HepG2 (cell line): ENCODE results near the gene USP19. TPM values are rescaled to one million over a fixed set of nuclear protein-coding genes. Genes with fewer than 3 reads are reported as not detected.

Experiments
- FOXJ3 ChIP-seq: sonication (generic); formaldehyde crosslinking; IDR thresholded peaks from 2 replicates; pipeline ENCODE4 v1.4.0; 2020; ENCODE audit warnings: missing genetic modification reagents, mild to moderate bottlenecking, borderline replicate concordance
- FOXO1 ChIP-seq: sonication (generic); formaldehyde crosslinking; IDR thresholded peaks from 2 replicates; pipeline ENCODE4 v1.4.0; 2020; ENCODE audit warnings: missing genetic modification reagents
- GPN1 ChIP-seq: sonication (generic); formaldehyde crosslinking; IDR thresholded peaks from 2 replicates; pipeline ENCODE4 v1.5.1; 2020; ENCODE audit warnings: missing genetic modification reagents, borderline replicate concordance
- HOXA7 ChIP-seq: sonication (generic); formaldehyde crosslinking; IDR thresholded peaks from 2 replicates; pipeline ENCODE4 v1.8.1; 2022; ENCODE audit warnings: mild to moderate bottlenecking, missing genetic modification reagents, moderate library complexity
- KLF16 ChIP-seq, 2 experiments: sonication (generic) in 1 of 2; formaldehyde crosslinking in 1 of 2; IDR thresholded peaks; 2 replicates each; pipeline versions ENCODE4 v1.6.1 to v1.8.0; 2016 to 2023; ENCODE audit warnings: missing genetic modification reagents in 2 of 2, missing compliant biosample characterization in 1 of 2
- NFKB2 ChIP-seq: sonication (generic); formaldehyde crosslinking; IDR thresholded peaks from 2 replicates; pipeline ENCODE4 v1.4.0; 2020; ENCODE audit warnings: missing genetic modification reagents, borderline replicate concordance
- POGZ ChIP-seq: sonication (generic); formaldehyde crosslinking; IDR thresholded peaks from 2 replicates; pipeline ENCODE4 v1.4.0; 2020; ENCODE audit warnings: mild to moderate bottlenecking, missing genetic modification reagents
- RAD21 ChIP-seq: fragments of 450-650 bp; formaldehyde crosslinking; IDR thresholded peaks from 2 replicates; pipeline ENCODE4 v1.5.0; 2020; ENCODE audit warnings: mild to moderate bottlenecking
- SALL1 ChIP-seq: sonication (generic); formaldehyde crosslinking; IDR thresholded peaks from 2 replicates; pipeline ENCODE4 v1.8.0; 2022; ENCODE audit warnings: mild to moderate bottlenecking, missing genetic modification reagents
- SOX5 ChIP-seq: IDR thresholded peaks from 2 replicates; pipeline ENCODE4 v1.6.1; 2016; ENCODE audit warnings: borderline replicate concordance
- THRA ChIP-seq: sonication (generic); formaldehyde crosslinking; IDR thresholded peaks from 2 replicates; pipeline ENCODE4 v1.4.0; 2020; ENCODE audit warnings: missing genetic modification reagents, borderline replicate concordance
- TRIM22 ChIP-seq: fragments of 450-650 bp; IDR thresholded peaks from 2 replicates; pipeline ENCODE4 v1.6.1; 2017
- ZBTB39 ChIP-seq: sonication (generic); formaldehyde crosslinking; IDR thresholded peaks from 2 replicates; pipeline ENCODE4 v1.5.0; 2020; ENCODE audit warnings: missing genetic modification reagents
- ZNF260 ChIP-seq: sonication (generic); formaldehyde crosslinking; IDR thresholded peaks from 2 replicates; pipeline ENCODE4 v1.4.0; 2020; ENCODE audit warnings: missing genetic modification reagents, low read depth, mild to moderate bottlenecking, borderline replicate concordance
- ZNF281 ChIP-seq: sonication (generic); formaldehyde crosslinking; IDR thresholded peaks from 2 replicates; pipeline ENCODE4 v1.4.0; 2020; ENCODE audit warnings: missing genetic modification reagents, borderline replicate concordance
- ZNF546 ChIP-seq: sonication (generic); formaldehyde crosslinking; conservative IDR thresholded peaks from 2 replicates; pipeline ENCODE4 v1.8.1; 2023; ENCODE audit warnings: mild to moderate bottlenecking, missing genetic modification reagents
- ZNF589 ChIP-seq: sonication (generic); formaldehyde crosslinking; conservative IDR thresholded peaks from 2 replicates; pipeline ENCODE4 v1.8.0; 2022; ENCODE audit warnings: mild to moderate bottlenecking, moderate library complexity, missing genetic modification reagents
- ZNF660 ChIP-seq: sonication (generic); formaldehyde crosslinking; IDR thresholded peaks from 2 replicates; pipeline ENCODE4 v1.5.1; 2020; ENCODE audit warnings: mild to moderate bottlenecking, low read depth, missing genetic modification reagents, borderline replicate concordance
- ZNF691 ChIP-seq: sonication (generic); formaldehyde crosslinking; IDR thresholded peaks from 2 replicates; pipeline ENCODE4 v1.4.0; 2020; ENCODE audit warnings: missing genetic modification reagents, low read depth, mild to moderate bottlenecking, borderline replicate concordance
- ZNF768 ChIP-seq: sonication (generic); formaldehyde crosslinking; IDR thresholded peaks from 2 replicates; pipeline ENCODE4 v1.4.0; 2020; ENCODE audit warnings: missing genetic modification reagents
- polyA plus RNA-seq, 8 experiments: library from polyadenylated mRNA; depleted of rRNA in 3 of 8; stranded (reverse) in 7 of 8; unstranded in 1 of 8; fragments of >200 nt; fragmentation: Illumina TruSeq in 4 of 8; extraction: Trizol in 4 of 8; gene quantifications; 2 replicates each; pipeline versions ENCODE4 v1.2.1 to v1.2.3, GENCODE V29; 2011 to 2016; ENCODE audit warnings: low read depth in 4 of 8, missing spikeins in 1 of 8, mixed read lengths in 1 of 8; ENCODE audit not compliant: insufficient read depth in 1 of 8
- total RNA-seq, 5 experiments: library from RNA; depleted of rRNA; stranded (reverse); fragments of >200 nt; fragmentation: Illumina TruSeq; extraction: Trizol; gene quantifications; 2 replicates each; pipeline ENCODE4 v1.2.3, GENCODE V29; 2016; ENCODE audit warnings: low read depth in 1 of 5

USP19 gene
- total and polyA plus RNA-seq, 2 of the 13 experiments (the other 11 are each of a cell fraction or from before 2014, with no cell fraction given) = 28.3 to 31.7 TPM

DNA sequence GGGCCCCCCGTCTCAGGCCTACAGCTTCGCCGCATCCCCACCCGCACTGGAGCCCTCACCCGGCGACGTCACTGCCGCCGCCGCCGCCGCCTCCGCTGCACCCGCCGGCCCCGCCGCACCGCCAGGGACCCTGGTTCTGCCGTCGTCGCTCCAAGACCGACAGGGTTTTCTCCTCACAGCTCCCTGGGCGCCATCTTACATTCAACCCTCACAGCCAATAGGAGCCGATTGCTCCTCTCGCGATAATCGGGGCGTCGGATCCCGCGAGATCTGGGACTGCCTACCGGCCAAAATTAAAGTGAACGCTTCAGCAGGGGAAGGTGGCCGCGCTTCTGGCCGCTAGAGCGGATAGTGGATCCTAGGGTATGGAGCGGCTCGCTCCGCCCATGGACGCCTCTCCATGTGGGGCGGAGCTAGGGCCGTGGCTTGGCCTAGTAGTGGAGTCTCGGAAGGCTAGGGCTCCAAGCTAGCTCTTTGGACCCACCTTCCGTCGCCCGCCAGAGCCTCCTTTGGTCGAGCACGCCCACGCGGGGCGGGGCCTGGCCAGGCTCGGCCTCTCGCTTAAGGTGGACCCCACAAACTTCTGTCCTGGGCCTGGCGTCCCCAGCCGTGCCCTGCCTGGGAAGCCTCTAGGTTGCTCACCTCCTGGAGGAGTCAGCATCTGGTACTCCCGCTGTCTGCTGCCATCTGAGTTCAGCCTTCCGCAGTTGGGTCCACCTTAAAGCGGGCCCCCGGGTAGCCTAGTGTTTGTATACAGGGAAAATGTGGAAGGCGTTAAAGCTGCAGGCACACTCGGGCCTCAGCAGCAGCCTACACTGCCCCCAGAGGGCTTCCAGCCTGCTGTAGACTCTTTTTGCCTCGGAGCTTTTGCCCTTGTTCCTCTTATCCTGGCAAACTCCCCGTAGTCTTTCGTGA lies 26.5 kb downstream of the USP19 start, which contains the start of gene QRICH1 (continued):
- TF ChIP-seq FOXJ3 (peak; percentile 70; the same call in 1 of the 2 replicates), HOXA7 (CRISPR knock-in tag) (no peak), ZNF768 (0 out of 2 replicates have a peak, but pooled peaks have one; percentile 17), KLF16 (CRISPR knock-in tag; IDR thresholded peaks at IDR 0.05) (no peak), SALL1 (CRISPR knock-in tag) (peak; percentile 56), THRA (CRISPR knock-in tag) (peak; percentile 15; the same call in 1 of the 2 replicates), GPN1 (no peak), TRIM22 (no peak), ZNF589 (CRISPR knock-in tag) (no peak; the same call in 1 of the 2 replicates), ZBTB39 (CRISPR knock-in tag) (no peak), ZNF260 (CRISPR knock-in tag) (no peak), ZNF660 (no peak), ZNF546 (no peak), SOX5 (CRISPR knock-in tag) (peak; percentile 43), ZNF281 (CRISPR knock-in tag) (no peak), FOXO1 (CRISPR knock-in tag) (no peak; the same call in 1 of the 2 replicates), ZNF691 (CRISPR knock-in tag) (0 out of 2 replicates have a peak, but pooled peaks have one; percentile 54), NFKB2 (CRISPR knock-in tag) (no peak), RAD21 (CRISPR knock-in tag) (no peak; the same call in none of the 2 replicates), POGZ (CRISPR knock-in tag) (peak; percentile 68)
